ENCODE measurements around the gene IRF2BP2. TPM values are rescaled to one million over a fixed set of nuclear protein-coding genes. Genes with fewer than 3 reads are reported as not detected.
A peak's percentile ranks its signal among the peaks of the same experiment; 100 is the strongest.

IRF2BP2 gene
- total and polyA plus RNA-seq, 2 of the 13 experiments (the other 11 are each of a cell fraction or from before 2014, with no cell fraction given): 140 to 147 TPM

DNA sequence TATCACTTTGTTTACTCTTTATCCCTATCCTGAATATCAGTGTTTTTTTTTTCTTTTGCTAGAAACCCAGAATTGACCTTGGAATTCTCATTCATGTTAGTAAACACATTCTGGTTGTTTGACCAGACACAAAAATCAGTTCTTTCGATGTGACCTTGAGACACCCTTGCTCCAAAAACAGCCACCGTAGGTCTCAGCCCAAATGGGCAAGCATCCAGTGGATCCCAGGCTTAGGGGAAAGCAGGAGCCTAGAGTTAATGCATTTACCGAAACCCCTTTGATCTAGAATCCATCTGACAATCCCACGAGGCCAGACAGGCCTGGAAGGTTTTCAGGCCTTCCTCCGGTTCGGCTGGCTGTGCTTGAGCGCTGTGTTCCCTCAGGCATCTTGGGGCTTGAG is 47.6 kb downstream of the IRF2BP2 start (continued):
- TF ChIP-seq ZNF589 (CRISPR knock-in tag; conservative IDR thresholded peaks at IDR 0.05): no peak
- TF ChIP-seq, protein P1, sequence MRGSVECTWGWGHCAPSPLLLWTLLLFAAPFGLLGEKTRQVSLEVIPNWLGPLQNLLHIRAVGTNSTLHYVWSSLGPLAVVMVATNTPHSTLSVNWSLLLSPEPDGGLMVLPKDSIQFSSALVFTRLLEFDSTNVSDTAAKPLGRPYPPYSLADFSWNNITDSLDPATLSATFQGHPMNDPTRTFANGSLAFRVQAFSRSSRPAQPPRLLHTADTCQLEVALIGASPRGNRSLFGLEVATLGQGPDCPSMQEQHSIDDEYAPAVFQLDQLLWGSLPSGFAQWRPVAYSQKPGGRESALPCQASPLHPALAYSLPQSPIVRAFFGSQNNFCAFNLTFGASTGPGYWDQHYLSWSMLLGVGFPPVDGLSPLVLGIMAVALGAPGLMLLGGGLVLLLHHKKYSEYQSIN (CRISPR knock-in tag; IDR thresholded peaks at IDR 0.05; ENCODE audit: borderline replicate concordance): no peak
- TF ChIP-seq ZNF382 (CRISPR knock-in tag; IDR thresholded peaks at IDR 0.05; ENCODE audit: borderline replicate concordance): no peak
- peak; percentile 33; the same call in 1 of the 2 replicates for TF ChIP-seq ZNF292 (CRISPR knock-in tag; IDR thresholded peaks at IDR 0.05; ENCODE audit: borderline replicate concordance, low read depth)
- no peak for TF ChIP-seq CAMTA2 (CRISPR knock-in tag; IDR thresholded peaks at IDR 0.05; ENCODE audit: borderline replicate concordance)
- TF ChIP-seq, protein P2, sequence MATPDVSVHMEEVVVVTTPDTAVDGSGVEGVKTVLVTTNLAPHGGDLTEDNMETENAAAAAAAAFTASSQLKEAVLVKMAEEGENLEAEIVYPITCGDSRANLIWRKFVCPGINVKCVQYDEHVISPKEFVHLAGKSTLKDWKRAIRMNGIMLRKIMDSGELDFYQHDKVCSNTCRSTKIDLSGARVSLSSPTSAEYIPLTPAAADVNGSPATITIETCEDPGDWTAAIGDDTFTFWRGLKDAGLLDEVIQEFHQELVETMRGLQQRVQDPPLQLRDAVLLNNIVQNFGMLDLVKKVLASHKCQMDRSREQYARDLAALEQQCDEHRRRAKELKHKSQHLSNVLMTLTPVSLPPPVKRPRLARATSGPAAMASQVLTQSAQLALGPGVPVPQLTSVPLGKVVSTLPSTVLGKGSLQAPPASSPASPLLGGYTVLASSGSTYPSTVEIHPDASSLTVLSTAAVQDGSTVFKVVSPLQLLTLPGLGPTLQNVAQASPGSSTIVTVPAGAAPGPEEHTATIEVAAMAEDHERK (CRISPR knock-in tag; IDR thresholded peaks at IDR 0.05; ENCODE audit: low read depth): no peak
- TF ChIP-seq, protein P3, sequence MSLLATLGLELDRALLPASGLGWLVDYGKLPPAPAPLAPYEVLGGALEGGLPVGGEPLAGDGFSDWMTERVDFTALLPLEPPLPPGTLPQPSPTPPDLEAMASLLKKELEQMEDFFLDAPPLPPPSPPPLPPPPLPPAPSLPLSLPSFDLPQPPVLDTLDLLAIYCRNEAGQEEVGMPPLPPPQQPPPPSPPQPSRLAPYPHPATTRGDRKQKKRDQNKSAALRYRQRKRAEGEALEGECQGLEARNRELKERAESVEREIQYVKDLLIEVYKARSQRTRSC (CRISPR knock-in tag; IDR thresholded peaks at IDR 0.05; ENCODE audit: low read depth): no peak
- no peak for TF ChIP-seq ZMYM3 (CRISPR knock-in tag; IDR thresholded peaks at IDR 0.05)
- no peak for TF ChIP-seq FOXO4 (CRISPR knock-in tag; conservative IDR thresholded peaks at IDR 0.05)
- TF ChIP-seq ZNF460 (CRISPR knock-in tag; IDR thresholded peaks at IDR 0.05; ENCODE audit: borderline replicate concordance): no peak
- no peak for TF ChIP-seq ZNF569 (CRISPR knock-in tag; IDR thresholded peaks at IDR 0.05; ENCODE audit: borderline replicate concordance)
- TF ChIP-seq ZNF282 (IDR thresholded peaks at IDR 0.05; ENCODE audit: partially characterized antibody): no peak
- TF ChIP-seq ZNF367 (CRISPR knock-in tag; IDR thresholded peaks at IDR 0.05; ENCODE audit: borderline replicate concordance): no peak
- TF ChIP-seq GABPA (IDR thresholded peaks at IDR 0.05; ENCODE audit: low read depth, low read length): no peak
- no peak; the same call in 1 of the 2 replicates for TF ChIP-seq GABPA (CRISPR knock-in tag; IDR thresholded peaks at IDR 0.05; ENCODE audit: low read depth)
- 0 out of 2 replicates have a peak, but pooled peaks have one; percentile 27 for TF ChIP-seq PATZ1 (CRISPR knock-in tag; IDR thresholded peaks at IDR 0.05)
- TF ChIP-seq SMAD1 (CRISPR knock-in tag; IDR thresholded peaks at IDR 0.05; ENCODE audit: borderline replicate concordance, low read depth): no peak
- TF ChIP-seq ZNF672 (CRISPR knock-in tag; IDR thresholded peaks at IDR 0.05): no peak
- TF ChIP-seq, protein P4, sequence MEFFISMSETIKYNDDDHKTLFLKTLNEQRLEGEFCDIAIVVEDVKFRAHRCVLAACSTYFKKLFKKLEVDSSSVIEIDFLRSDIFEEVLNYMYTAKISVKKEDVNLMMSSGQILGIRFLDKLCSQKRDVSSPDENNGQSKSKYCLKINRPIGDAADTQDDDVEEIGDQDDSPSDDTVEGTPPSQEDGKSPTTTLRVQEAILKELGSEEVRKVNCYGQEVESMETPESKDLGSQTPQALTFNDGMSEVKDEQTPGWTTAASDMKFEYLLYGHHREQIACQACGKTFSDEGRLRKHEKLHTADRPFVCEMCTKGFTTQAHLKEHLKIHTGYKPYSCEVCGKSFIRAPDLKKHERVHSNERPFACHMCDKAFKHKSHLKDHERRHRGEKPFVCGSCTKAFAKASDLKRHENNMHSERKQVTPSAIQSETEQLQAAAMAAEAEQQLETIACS (CRISPR knock-in tag; IDR thresholded peaks at IDR 0.05): no peak
- TF ChIP-seq NAIF1 (CRISPR knock-in tag; IDR thresholded peaks at IDR 0.05; ENCODE audit: borderline replicate concordance): no peak
- no peak for TF ChIP-seq ZFP36L2 (CRISPR knock-in tag; IDR thresholded peaks at IDR 0.05)

All from HepG2 (cell line).